Measurements from ENCODE around the gene TOR1B. TPM values are rescaled to one million over a fixed set of nuclear protein-coding genes. Genes with fewer than 3 reads are reported as not detected.

TOR1B gene
- total RNA-seq, 2 donors from 2014 or later: 10.2 to 12.3 TPM

DNA sequence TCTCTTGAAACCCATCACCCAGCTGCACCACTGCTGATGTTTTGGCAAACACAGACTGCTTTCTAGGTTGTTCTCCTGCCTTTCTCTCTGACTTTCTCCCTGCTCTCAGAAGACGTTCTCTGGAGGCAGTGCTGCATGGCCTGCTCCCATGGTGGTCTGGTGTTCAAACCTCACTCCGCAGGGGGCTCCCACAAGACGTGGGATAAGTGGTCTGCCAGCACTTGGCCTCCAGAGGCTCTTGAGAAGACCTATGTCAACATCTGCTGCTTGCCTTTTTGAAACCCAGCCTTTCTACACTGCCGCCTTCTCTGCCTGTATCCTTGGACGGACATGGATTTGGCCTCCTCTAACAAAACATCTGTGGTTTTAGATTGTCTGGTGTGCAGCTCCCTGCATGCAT, 48.8 kb downstream of the TOR1B start:
- TF ChIP-seq, protein P1, sequence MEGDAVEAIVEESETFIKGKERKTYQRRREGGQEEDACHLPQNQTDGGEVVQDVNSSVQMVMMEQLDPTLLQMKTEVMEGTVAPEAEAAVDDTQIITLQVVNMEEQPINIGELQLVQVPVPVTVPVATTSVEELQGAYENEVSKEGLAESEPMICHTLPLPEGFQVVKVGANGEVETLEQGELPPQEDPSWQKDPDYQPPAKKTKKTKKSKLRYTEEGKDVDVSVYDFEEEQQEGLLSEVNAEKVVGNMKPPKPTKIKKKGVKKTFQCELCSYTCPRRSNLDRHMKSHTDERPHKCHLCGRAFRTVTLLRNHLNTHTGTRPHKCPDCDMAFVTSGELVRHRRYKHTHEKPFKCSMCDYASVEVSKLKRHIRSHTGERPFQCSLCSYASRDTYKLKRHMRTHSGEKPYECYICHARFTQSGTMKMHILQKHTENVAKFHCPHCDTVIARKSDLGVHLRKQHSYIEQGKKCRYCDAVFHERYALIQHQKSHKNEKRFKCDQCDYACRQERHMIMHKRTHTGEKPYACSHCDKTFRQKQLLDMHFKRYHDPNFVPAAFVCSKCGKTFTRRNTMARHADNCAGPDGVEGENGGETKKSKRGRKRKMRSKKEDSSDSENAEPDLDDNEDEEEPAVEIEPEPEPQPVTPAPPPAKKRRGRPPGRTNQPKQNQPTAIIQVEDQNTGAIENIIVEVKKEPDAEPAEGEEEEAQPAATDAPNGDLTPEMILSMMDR (IDR thresholded peaks at IDR 0.05): no peak
- Histone ChIP-seq H3K4me3 (no peak overlapping the region), H3K9me3 (no peaks in the 10 kb centered on the region), H3K27ac (no peak overlapping the region), H3K4me1 (no peaks in the 10 kb centered on the region), H3K36me3 (peaks cover 39% of the 10 kb centered on the region), H3K27me3 (no peaks in the 10 kb centered on the region)
- no peak for DNase-seq (ENCODE audit: low spot score)

DNA sequence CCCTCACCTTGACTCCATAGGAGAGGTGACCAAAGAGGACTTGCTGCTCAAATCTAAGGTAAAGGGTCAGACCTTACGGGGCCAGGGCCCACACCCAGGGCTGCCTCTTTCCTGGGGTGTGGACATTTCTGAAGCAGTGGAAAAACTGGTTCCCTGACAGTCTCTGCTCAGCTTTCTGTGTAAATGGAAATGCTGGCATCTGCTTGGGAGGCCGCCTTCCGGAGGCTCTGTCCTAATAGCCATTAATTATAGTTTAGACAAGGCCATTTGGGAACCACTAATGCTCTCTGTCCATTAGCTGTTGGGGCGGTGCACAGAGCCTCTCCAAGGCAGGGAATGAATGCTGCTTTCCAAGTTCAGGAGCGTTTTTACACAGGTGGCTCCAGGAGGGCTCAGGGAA, 49.6 kb downstream of the TOR1B start:
- no peaks in the 10 kb centered on the region for H3K27me3 ChIP-seq
- H3K27ac ChIP-seq: no peak overlapping the region
- H3K4me3 ChIP-seq: no peak overlapping the region
- DNase-seq (ENCODE audit: low spot score): no peak
- no peaks in the 10 kb centered on the region for H3K4me1 ChIP-seq
- H3K36me3 ChIP-seq: peaks cover 42% of the 10 kb centered on the region
- TF ChIP-seq, protein P1 (IDR thresholded peaks at IDR 0.05): no peak
- H3K9me3 ChIP-seq: no peaks in the 10 kb centered on the region

DNA sequence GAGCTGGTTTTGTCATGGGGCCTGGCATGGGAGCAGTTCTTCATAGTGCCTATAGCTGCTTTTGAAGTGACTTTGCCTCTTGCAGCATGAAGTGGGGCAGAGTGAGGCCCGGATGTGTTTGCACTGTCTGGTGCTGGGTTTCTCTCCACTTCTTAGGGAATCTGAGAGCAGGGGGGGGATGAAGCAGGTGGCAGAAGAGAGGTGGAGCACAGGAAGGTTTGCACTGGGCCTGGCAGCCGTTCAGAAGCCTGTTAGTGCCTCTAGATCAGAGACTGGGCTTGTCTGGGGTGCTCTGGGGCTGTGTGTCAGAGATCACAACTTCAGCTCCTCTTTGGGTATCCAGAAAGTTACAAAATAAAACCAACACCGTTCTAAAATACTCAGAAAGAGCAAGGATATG, 50.6 kb downstream of the TOR1B start:
- Histone ChIP-seq H3K36me3 (peaks cover 52% of the 10 kb centered on the region), H3K27ac (no peak overlapping the region), H3K9me3 (no peaks in the 10 kb centered on the region), H3K4me3 (no peak overlapping the region), H3K4me1 (no peaks in the 10 kb centered on the region), H3K27me3 (no peaks in the 10 kb centered on the region)
- no peak for DNase-seq (ENCODE audit: low spot score)
- TF ChIP-seq, protein P1 (IDR thresholded peaks at IDR 0.05): no peak

DNA sequence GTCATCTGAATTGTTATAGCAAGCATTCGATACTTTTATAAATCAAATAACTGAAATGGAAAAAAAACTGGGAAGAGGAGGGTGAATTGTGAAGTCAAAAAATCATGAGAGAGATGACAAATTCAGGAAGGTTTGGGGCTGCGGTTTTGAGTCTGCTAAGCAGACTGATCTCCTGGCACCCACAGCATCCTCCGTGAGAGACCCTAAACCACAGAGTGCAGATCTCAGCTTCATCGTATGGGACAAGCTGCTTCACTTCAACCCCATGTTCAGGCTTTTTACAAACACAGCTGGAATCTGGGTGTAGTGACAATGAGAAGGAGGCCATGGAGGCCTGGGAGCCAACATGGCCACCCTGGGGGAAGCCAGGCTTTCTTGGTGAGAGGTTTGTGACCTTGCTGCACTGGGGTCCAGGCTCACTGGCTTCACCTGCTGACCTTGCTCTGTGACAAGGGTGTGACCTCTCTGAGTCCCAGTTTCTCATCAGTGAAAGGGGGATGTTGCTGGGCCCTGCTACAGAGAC, 51.7 kb downstream of the TOR1B start:
- H3K4me3 ChIP-seq: no peak overlapping the region
- TF ChIP-seq, protein P1 (IDR thresholded peaks at IDR 0.05): no peak
- no peaks in the 10 kb centered on the region for H3K9me3 ChIP-seq
- DNase-seq (ENCODE audit: low spot score): no peak
- no peaks in the 10 kb centered on the region for H3K4me1 ChIP-seq
- H3K27ac ChIP-seq: no peak overlapping the region
- peaks cover 56% of the 10 kb centered on the region for H3K36me3 ChIP-seq
- H3K27me3 ChIP-seq: no peaks in the 10 kb centered on the region

DNA sequence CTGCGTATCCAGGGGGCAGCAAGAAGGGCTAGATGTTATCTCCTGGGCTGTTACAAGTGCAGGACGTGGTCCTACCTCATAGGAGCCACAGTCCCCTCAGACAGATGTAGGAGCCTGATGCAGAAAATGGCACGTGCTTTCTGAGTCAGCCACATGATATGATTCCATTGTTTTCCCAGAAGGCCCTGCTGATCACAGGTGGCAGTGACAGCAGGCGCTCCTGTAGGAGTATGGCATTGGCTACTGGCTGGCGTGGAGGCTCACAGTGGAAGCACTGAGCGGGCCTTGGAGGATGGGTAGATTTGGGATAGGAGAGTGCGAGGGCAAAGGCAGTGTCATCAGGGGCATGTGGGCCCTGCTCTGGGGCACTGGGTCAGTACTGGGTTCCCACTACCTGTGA, 54.2 kb downstream of the TOR1B start:
- no peaks in the 10 kb centered on the region for H3K9me3 ChIP-seq
- H3K27me3 ChIP-seq: no peaks in the 10 kb centered on the region
- H3K27ac ChIP-seq: no peak overlapping the region
- DNase-seq (ENCODE audit: low spot score): no peak
- peaks cover 63% of the 10 kb centered on the region for H3K36me3 ChIP-seq
- H3K4me3 ChIP-seq: no peak overlapping the region
- TF ChIP-seq, protein P1 (IDR thresholded peaks at IDR 0.05): no peak
- no peaks in the 10 kb centered on the region for H3K4me1 ChIP-seq

Data from right atrium auricular region (tissue), 2 donors.